H1 (cell line): Measurements from ENCODE around the gene TOMM6.

ENCODE experiments used
- BCL11A ChIP-seq, 2 experiments: IDR thresholded peaks; one replicate each; pipeline ENCODE4 v1.6.1; 2011; ENCODE audit warnings: low read depth in 2 of 2, low read length in 2 of 2, mild to moderate bottlenecking in 2 of 2
- CTCF ChIP-seq, 3 experiments: IDR thresholded peaks; 1 replicate in 2 of 3; 2 replicates in 1 of 3; pipeline versions ENCODE4 v1.5.1 to v1.6.1; 2011; ENCODE audit warnings: low read length in 3 of 3, mild to moderate bottlenecking in 3 of 3, inconsistent platforms in 2 of 3, low read depth in 1 of 3, moderate library complexity in 1 of 3; ENCODE audit not compliant: insufficient read depth in 1 of 3; ENCODE audit errors: control extremely low read depth in 1 of 3
- MAX ChIP-seq: IDR thresholded peaks from 2 replicates; pipeline ENCODE4 v1.6.1; 2012; ENCODE audit warnings: inconsistent platforms
- ZNF274 ChIP-seq: IDR thresholded peaks from 2 replicates; pipeline ENCODE4 v1.7.0; 2012; ENCODE audit warnings: low read length, borderline replicate concordance; ENCODE audit errors: extremely low read depth

GRCh38 chr6:41811095-41811494 lies 23.6 kb downstream of the TOMM6 start:
- TF ChIP-seq ZNF274 (no peak), MAX (no peak), BCL11A (IDR thresholded peaks at IDR 0.05; ENCODE audit: low read depth in 2 of 2, low read length in 2 of 2) (no peak), CTCF (IDR thresholded peaks at IDR 0.05; ENCODE audit: control extremely low read depth in 1 of 3, insufficient read depth in 1 of 3, low read depth in 1 of 3, low read length in 3 of 3) (no peak)
